ENCODE data around the gene SPG7.

Gene SPG7

DNA sequence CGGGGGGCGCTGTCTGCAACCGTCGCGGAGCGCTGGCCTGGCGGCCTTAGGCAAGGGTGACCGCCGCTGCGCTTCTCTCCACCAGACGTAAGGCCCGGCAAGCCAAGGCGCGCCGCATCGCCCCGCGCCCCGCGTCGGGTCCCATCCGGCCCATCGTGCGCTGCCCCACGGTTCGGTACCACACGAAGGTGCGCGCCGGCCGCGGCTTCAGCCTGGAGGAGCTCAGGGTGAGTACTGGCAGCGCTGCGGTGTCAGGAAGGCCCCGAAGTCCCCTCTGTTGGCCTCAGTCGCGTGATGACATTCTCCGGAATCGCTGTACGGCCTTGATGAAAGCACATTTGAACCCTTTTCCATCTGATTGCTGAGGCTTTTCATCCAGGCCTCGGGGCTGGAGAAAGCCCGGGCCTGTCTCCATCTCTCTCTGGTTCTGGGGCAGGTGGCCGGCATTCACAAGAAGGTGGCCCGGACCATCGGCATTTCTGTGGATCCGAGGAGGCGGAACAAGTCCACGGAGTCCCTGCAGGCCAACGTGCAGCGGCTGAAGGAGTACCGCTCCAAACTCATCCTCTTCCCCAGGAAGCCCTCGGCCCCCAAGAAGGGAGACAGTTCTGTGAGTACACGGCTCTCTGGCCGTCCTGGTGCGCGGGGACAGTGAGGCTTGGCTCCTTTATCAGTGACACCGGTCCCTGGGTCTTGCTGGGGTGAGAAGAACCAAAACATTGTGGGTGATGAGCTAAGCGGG lies 53.1 kb downstream of the SPG7 start:
- H3K9me3 ChIP-seq (ENCODE audit: low read length), result no peaks in the 10 kb centered on the region
- TF ChIP-seq EZH2 (IDR thresholded peaks at IDR 0.05; ENCODE audit: borderline replicate concordance, low read length), result no peak
- TF ChIP-seq, protein P1, sequence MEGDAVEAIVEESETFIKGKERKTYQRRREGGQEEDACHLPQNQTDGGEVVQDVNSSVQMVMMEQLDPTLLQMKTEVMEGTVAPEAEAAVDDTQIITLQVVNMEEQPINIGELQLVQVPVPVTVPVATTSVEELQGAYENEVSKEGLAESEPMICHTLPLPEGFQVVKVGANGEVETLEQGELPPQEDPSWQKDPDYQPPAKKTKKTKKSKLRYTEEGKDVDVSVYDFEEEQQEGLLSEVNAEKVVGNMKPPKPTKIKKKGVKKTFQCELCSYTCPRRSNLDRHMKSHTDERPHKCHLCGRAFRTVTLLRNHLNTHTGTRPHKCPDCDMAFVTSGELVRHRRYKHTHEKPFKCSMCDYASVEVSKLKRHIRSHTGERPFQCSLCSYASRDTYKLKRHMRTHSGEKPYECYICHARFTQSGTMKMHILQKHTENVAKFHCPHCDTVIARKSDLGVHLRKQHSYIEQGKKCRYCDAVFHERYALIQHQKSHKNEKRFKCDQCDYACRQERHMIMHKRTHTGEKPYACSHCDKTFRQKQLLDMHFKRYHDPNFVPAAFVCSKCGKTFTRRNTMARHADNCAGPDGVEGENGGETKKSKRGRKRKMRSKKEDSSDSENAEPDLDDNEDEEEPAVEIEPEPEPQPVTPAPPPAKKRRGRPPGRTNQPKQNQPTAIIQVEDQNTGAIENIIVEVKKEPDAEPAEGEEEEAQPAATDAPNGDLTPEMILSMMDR (IDR thresholded peaks at IDR 0.05; ENCODE audit: low read length), result no peak
- H2AFZ ChIP-seq (ENCODE audit: low read length), result no peak overlapping the region
- peaks cover 24% of the 10 kb centered on the region for H3F3A ChIP-seq (ENCODE audit: insufficient read depth, low read length)
- H3K27me3 ChIP-seq (ENCODE audit: insufficient read depth, low read length), result no peaks in the 10 kb centered on the region
- H3K27ac ChIP-seq (ENCODE audit: low read depth, low read length, poor library complexity, severe bottlenecking), result peak overlapping the region; percentile 25
- H3K4me1 ChIP-seq (ENCODE audit: insufficient read depth, low read length, severe bottlenecking), result peaks cover 58% of the 10 kb centered on the region
- H3K79me2 ChIP-seq (ENCODE audit: insufficient read depth, low read length), result peaks cover 4% of the 10 kb centered on the region; the same call in 1 of the 2 replicates
- H3K9me2 ChIP-seq (ENCODE audit: low read depth, low read length), result no peaks in the 10 kb centered on the region
- no peaks in the 10 kb centered on the region for H4K20me1 ChIP-seq (ENCODE audit: insufficient read depth, low read length)
- peak overlapping the region; percentile 92 for H3K4me2 ChIP-seq (ENCODE audit: low read length)
- peak overlapping the region; percentile 99 for H3K4me3 ChIP-seq (ENCODE audit: low read depth, low read length, poor library complexity, severe bottlenecking)
- H3K9ac ChIP-seq (ENCODE audit: low read length), result peak overlapping the region; percentile 98
- H3K36me3 ChIP-seq (ENCODE audit: insufficient read depth, low read length), result peaks cover 53% of the 10 kb centered on the region

DNA sequence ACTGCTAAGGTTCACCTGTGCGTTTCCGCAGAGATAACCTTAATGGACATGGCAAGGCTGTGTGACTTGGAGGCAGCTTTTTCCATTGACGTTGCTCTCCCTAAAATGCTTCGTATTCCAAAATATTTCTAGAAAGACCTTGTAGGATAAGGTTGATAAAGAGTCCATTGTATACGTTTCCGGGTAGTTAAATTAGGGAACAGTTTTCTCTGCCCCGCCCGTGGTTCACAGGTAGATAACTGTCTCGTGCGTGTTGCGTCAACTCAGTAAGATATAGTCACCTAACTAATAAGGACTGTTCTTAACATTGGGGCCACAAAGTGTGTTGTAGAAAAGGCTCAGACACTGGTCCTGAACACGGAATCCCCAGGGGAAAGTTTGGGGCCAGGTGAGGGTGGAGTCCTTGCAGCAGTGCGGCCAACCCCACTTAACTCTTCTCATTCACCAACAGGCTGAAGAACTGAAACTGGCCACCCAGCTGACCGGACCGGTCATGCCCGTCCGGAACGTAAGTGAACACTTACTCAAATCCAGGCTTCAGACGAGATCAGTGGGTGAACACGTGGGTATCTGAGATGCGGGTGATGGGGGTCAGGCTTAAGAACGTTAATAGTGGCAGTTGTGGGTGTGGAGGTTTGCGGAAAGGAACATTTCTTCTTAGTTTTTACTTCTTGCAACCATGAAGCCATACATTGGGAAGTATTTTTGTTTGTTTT lies 53.8 kb downstream of the SPG7 start:
- Histone ChIP-seq H3K27ac (ENCODE audit: low read depth, low read length, poor library complexity, severe bottlenecking) (peak overlapping the region; percentile 15), H3K9me2 (ENCODE audit: low read depth, low read length) (no peaks in the 10 kb centered on the region), H3K9ac (ENCODE audit: low read length) (peak overlapping the region; percentile 98), H3K9me3 (ENCODE audit: low read length) (no peaks in the 10 kb centered on the region), H2AFZ (ENCODE audit: low read length) (no peak overlapping the region), H3K36me3 (ENCODE audit: insufficient read depth, low read length) (peaks cover 47% of the 10 kb centered on the region), H3K4me3 (ENCODE audit: low read depth, low read length, poor library complexity, severe bottlenecking) (peak overlapping the region; percentile 99), H3K4me2 (ENCODE audit: low read length) (peak overlapping the region; percentile 92), H3K4me1 (ENCODE audit: insufficient read depth, low read length, severe bottlenecking) (peaks cover 58% of the 10 kb centered on the region), H3F3A (ENCODE audit: insufficient read depth, low read length) (peaks cover 31% of the 10 kb centered on the region), H4K20me1 (ENCODE audit: insufficient read depth, low read length) (no peaks in the 10 kb centered on the region), H3K79me2 (ENCODE audit: insufficient read depth, low read length) (peaks cover 4% of the 10 kb centered on the region; the same call in 1 of the 2 replicates), H3K27me3 (ENCODE audit: insufficient read depth, low read length) (no peaks in the 10 kb centered on the region)
- TF ChIP-seq, protein P1 (IDR thresholded peaks at IDR 0.05; ENCODE audit: low read length), result no peak
- no peak for TF ChIP-seq EZH2 (IDR thresholded peaks at IDR 0.05; ENCODE audit: borderline replicate concordance, low read length)

DNA sequence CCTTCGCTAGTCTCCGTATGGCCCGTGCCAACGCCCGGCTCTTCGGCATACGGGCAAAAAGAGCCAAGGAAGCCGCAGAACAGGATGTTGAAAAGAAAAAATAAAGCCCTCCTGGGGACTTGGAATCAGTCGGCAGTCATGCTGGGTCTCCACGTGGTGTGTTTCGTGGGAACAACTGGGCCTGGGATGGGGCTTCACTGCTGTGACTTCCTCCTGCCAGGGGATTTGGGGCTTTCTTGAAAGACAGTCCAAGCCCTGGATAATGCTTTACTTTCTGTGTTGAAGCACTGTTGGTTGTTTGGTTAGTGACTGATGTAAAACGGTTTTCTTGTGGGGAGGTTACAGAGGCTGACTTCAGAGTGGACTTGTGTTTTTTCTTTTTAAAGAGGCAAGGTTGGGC lies 54.7 kb downstream of the SPG7 start:
- Histone ChIP-seq H3F3A (ENCODE audit: insufficient read depth, low read length) (peaks cover 31% of the 10 kb centered on the region), H3K4me1 (ENCODE audit: insufficient read depth, low read length, severe bottlenecking) (peaks cover 53% of the 10 kb centered on the region), H3K27me3 (ENCODE audit: insufficient read depth, low read length) (no peaks in the 10 kb centered on the region), H3K4me2 (ENCODE audit: low read length) (peak overlapping the region; percentile 92), H3K36me3 (ENCODE audit: insufficient read depth, low read length) (peaks cover 44% of the 10 kb centered on the region), H3K9ac (ENCODE audit: low read length) (peak overlapping the region; percentile 98; the same call in 1 of the 2 replicates), H3K79me2 (ENCODE audit: insufficient read depth, low read length) (peaks cover 4% of the 10 kb centered on the region; the same call in 1 of the 2 replicates), H3K27ac (ENCODE audit: low read depth, low read length, poor library complexity, severe bottlenecking) (no peak overlapping the region), H3K9me2 (ENCODE audit: low read depth, low read length) (no peaks in the 10 kb centered on the region), H4K20me1 (ENCODE audit: insufficient read depth, low read length) (no peaks in the 10 kb centered on the region), H3K4me3 (ENCODE audit: low read depth, low read length, poor library complexity, severe bottlenecking) (peak overlapping the region; percentile 99), H2AFZ (ENCODE audit: low read length) (no peak overlapping the region), H3K9me3 (ENCODE audit: low read length) (no peaks in the 10 kb centered on the region)
- TF ChIP-seq, protein P1 (IDR thresholded peaks at IDR 0.05; ENCODE audit: low read length), result no peak
- TF ChIP-seq EZH2 (IDR thresholded peaks at IDR 0.05; ENCODE audit: borderline replicate concordance, low read length), result no peak
